Epithelial cell of proximal tubule (primary cell): ENCODE measurements around the gene MAGI2. TPM values are rescaled to one million over a fixed set of nuclear protein-coding genes. Genes with fewer than 3 reads are reported as not detected.
A peak's percentile ranks its signal among the peaks of the same experiment; 100 is the strongest.
"Not testable (repeated sequence)": the region's sequence is repeated elsewhere in the genome, so short reads cannot be mapped to it uniquely, and the experiment has no call there.

Experiments
- DNase-seq: peaks from one replicate; pipeline ENCODE4 v3.0.0-alpha.2; 2011; ENCODE audit warnings: low read depth
- H3K4me3 ChIP-seq: 2 replicates; pipeline ENCODE4 v1.5.1; 2011; ENCODE audit warnings: low read depth, mild to moderate bottlenecking, low read length
- total RNA-seq: library from RNA; depleted of rRNA; stranded (reverse); fragments of >200 nt; gene quantifications from 2 replicates; pipeline ENCODE4 v1.2.3, GENCODE V29; 2015
- TF ChIP-seq, protein P1 (sequence below): conservative IDR thresholded peaks from 2 replicates; pipeline ENCODE4 v1.5.1; 2012; ENCODE audit warnings: low read depth, mild to moderate bottlenecking, low read length

Gene MAGI2
- total RNA-seq, 1 donor from 2014 or later = 0.92 TPM

DNA sequence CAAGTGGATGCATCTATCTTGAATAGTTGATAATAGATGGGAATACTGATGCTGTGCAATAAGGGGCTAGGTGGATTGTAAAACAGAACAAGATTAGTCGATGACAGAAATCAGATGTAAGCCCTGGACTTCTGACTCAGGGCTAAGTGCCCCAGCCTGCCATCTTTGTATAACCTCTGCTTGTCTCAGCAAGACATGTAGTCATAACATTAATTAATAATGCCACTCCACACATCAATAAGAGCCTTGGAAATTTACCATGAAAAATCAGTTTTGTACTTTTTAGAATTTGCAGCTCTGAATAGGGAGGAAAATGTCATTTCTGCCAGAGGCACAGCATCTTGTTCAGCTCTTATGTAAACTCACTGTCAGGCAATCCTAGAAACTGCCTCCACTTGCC lies 1125.7 kb downstream of the MAGI2 start:
- TF ChIP-seq, protein P1, sequence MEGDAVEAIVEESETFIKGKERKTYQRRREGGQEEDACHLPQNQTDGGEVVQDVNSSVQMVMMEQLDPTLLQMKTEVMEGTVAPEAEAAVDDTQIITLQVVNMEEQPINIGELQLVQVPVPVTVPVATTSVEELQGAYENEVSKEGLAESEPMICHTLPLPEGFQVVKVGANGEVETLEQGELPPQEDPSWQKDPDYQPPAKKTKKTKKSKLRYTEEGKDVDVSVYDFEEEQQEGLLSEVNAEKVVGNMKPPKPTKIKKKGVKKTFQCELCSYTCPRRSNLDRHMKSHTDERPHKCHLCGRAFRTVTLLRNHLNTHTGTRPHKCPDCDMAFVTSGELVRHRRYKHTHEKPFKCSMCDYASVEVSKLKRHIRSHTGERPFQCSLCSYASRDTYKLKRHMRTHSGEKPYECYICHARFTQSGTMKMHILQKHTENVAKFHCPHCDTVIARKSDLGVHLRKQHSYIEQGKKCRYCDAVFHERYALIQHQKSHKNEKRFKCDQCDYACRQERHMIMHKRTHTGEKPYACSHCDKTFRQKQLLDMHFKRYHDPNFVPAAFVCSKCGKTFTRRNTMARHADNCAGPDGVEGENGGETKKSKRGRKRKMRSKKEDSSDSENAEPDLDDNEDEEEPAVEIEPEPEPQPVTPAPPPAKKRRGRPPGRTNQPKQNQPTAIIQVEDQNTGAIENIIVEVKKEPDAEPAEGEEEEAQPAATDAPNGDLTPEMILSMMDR = no peak
- no peak for DNase-seq
- no peak overlapping the region for H3K4me3 ChIP-seq

- TF ChIP-seq, protein P1 = no peak
- DNase-seq = peak; percentile 13
- no peak overlapping the region for H3K4me3 ChIP-seq
Observed at GRCh38 chr7:78326876-78327275, 1126.6 kb downstream of the MAGI2 start.

GRCh38 chr7:78326189-78326588 lies 1127.3 kb downstream of the MAGI2 start:
- peak; percentile 9 for DNase-seq
- no peak overlapping the region for H3K4me3 ChIP-seq
- TF ChIP-seq, protein P1 = peak; percentile 5

DNA sequence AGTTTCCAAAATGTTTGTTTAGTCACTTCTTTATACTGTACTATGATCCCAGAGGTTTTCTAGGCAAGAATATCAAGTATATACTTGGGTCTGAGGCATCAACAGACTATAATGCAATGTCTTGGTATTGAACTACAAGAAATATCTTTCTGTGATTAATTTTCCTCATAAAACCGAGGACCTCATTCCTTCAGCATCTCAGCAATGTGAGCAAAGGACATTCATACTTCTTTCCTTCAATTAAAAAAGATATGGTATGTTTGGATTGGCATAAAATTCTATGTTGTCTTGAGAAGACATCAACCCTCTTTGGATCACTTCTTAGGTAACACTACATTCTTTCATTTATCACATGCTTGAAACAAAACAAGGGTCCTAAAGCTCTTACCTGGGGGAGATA lies 1130.3 kb downstream of the MAGI2 start:
- TF ChIP-seq, protein P1 = no peak
- DNase-seq = no peak
- H3K4me3 ChIP-seq = no peak overlapping the region

- not testable (repeated sequence) for DNase-seq
Observed at GRCh38 chr7:78322231-78322630, 1131.2 kb downstream of the MAGI2 start.

DNA sequence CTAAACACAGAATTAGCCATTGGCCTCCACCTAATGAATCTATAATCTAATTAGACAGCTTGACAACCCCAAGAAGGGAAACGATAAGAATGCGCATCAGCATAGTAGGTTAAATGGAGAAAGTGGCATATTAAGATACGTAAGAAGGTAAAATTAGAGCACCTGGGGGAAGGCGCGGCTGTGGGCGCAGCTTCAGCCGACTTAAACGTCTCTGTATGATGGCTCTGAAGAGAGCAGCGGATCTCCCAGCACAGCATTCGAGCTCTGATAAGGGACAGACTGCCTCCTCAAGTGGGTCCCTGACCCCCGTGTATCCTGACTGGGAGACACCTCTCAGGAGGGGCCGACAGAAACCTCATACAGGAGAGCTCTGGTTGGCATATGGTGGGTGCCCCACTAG lies 1136.1 kb downstream of the MAGI2 start:
- H3K4me3 ChIP-seq = no peak overlapping the region
- DNase-seq = no peak
- TF ChIP-seq, protein P1 = no peak

More at GRCh38 chr7:78322231-78322630, 1131.2 kb downstream of the MAGI2 start:
- H3K4me3 ChIP-seq = not testable (repeated sequence)

DNA sequence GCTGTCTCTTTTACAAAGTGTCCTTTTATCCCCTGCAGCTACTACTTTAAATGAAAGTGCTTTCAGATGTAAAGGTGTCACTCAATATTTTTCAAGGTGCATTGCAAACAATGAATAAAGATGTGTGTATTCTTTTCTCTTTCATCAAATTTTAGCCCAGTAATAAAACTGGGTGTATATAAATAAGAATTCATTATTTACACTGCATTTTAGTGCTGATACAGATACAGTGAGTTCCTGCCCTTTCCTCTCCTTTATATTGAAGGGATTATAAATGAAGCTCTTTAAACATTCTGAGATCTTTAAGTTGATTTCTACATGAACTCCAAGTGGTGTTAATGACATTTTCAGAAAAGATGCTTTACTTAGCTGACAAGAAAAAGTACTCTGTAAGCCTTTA lies 1137.4 kb downstream of the MAGI2 start:
- no peak overlapping the region for H3K4me3 ChIP-seq
- no peak for DNase-seq
- TF ChIP-seq, protein P1 = no peak
